ENCODE measurements around the gene NCL.

The NCL gene

GRCh38 chr2:231494669-231495068 is 30.4 kb upstream of the NCL start:
- H3K4me3 ChIP-seq (ENCODE audit: low read depth, low read length) = no peak overlapping the region
- no peak for TF ChIP-seq CTCF (IDR thresholded peaks at IDR 0.05; ENCODE audit: insufficient read depth, low read length, missing control alignments)
- CTCF ChIA-PET = interaction anchor here (5.6 kb wide), 1 partner anchor 12 kb away, joined by 42 read pairs; no protein-coding TSS in a partner anchor
- no peak for DNase-seq (ENCODE audit: low read depth, low spot score)
- POLR2A ChIA-PET = no interaction called here

GRCh38 chr2:231490801-231491200 is 26.5 kb upstream of the NCL start:
- CTCF ChIA-PET = interaction anchor here (0.9 to 5.6 kb wide), 2 partner anchors 8 to 62 kb away, joined by 3 to 42 read pairs; no protein-coding TSS in a partner anchor
- TF ChIP-seq CTCF (IDR thresholded peaks at IDR 0.05; ENCODE audit: insufficient read depth, low read length, missing control alignments) = no peak
- no peak for DNase-seq (ENCODE audit: low read depth, low spot score)
- POLR2A ChIA-PET = no interaction called here
- no peak overlapping the region for H3K4me3 ChIP-seq (ENCODE audit: low read depth, low read length)

GRCh38 chr2:231489990-231490389 is 25.7 kb upstream of the NCL start:
- POLR2A ChIA-PET = no interaction called here
- H3K4me3 ChIP-seq (ENCODE audit: low read depth, low read length) = no peak overlapping the region
- CTCF ChIA-PET = interaction anchor here (0.9 to 5.6 kb wide), 3 partner anchors 8 to 63 kb away, joined by 3 to 42 read pairs (median 8); no protein-coding TSS in a partner anchor
- no peak for DNase-seq (ENCODE audit: low read depth, low spot score)
- no peak for TF ChIP-seq CTCF (IDR thresholded peaks at IDR 0.05; ENCODE audit: insufficient read depth, low read length, missing control alignments)

DNA sequence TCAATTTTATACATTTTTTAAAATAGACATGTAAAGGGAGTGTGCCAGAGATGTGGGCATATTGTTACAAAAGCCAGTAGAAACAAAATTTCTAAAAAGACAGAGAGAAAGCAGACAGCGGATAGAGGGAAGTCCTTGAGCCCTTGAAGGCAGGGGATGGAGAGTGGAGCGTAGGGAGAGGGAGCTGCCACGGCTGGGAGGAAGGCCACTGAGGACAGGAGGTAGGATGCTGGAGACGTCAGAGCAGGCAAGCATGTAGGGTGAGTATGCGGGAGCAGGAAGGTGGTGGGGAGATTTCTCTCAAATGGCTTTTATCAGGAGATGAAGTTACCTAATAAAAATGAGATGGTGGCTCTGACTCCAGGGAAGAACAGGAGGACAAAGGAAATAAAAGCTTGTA is 24.0 kb upstream of the NCL start:
- POLR2A ChIA-PET = no interaction called here
- CTCF ChIA-PET = interaction anchor here (0.7 to 2.5 kb wide), 3 partner anchors 8 to 29 kb away, joined by 3 to 8 read pairs (median 3); no protein-coding TSS in a partner anchor
- no peak for DNase-seq (ENCODE audit: low read depth, low spot score)
- no peak for TF ChIP-seq CTCF (IDR thresholded peaks at IDR 0.05; ENCODE audit: insufficient read depth, low read length, missing control alignments)
- H3K4me3 ChIP-seq (ENCODE audit: low read depth, low read length) = no peak overlapping the region

DNA sequence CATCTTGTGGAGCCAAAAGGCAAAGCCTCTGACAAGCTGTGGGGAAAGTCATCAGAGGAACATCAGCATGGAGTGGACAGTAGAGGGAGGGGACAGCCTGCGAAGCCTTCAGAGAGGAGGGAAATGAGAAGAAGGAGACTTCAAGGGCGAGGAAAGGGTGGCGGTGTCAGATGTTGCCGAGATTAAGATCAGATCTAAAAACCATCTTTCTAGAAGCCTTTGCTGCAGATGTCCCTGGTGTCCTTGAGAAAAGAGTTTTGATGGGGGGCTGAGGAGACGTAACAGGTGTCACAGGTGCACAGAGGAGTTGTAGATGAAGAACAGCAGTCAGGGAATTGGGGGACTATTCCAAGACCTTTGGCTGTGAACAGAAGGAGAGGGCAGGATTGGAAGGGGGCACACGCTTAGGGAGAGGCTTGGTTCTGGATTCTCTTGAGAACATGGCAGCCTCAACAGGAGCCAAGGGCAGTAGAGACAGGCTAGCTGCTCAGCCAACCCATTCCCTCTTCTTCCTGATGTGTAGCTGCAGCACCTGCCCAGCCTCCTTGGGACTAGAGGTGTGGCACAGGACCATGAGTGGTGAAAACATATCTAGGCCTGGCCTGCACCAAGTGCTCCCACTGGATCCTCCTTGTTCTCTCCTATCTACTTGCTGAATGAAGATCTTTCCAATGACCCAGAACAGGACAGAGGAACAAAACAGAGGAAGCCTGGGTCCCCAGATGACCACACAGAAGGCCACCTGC is 22.7 kb upstream of the NCL start:
- CTCF ChIA-PET = interaction anchor here (1.9 to 10.2 kb wide), 2 partner anchors 70 to 115 kb away, joined by 7 to 127 read pairs; no protein-coding TSS in a partner anchor

More for the DNA sequence above, 22.7 kb upstream of the NCL start:
- TF ChIP-seq CTCF (IDR thresholded peaks at IDR 0.05; ENCODE audit: insufficient read depth, low read length, missing control alignments) = no peak
- POLR2A ChIA-PET = no interaction called here
- H3K4me3 ChIP-seq (ENCODE audit: low read depth, low read length) = no peak overlapping the region
- DNase-seq (ENCODE audit: low read depth, low spot score) = no peak

Measured in AG04449 (cell line).